ENCODE results near the gene KRTAP5-7. TPM values are rescaled to one million over a fixed set of nuclear protein-coding genes. Genes with fewer than 3 reads are reported as not detected.

KRTAP5-7 gene
- total RNA-seq, 1 donor from 2014 or later, result not detected

GRCh38 chr11:71491531-71491930 is 35.5 kb upstream of the KRTAP5-7 start:
- Histone ChIP-seq H3K4me1 (peaks cover 17% of the 10 kb centered on the region), H3K27ac (no peak overlapping the region), H3K27me3 (ENCODE audit: low read depth) (no peaks in the 10 kb centered on the region), H3K4me3 (no peak overlapping the region), H3K36me3 (peaks cover 87% of the 10 kb centered on the region), H3K9me3 (no peaks in the 10 kb centered on the region)
- ATAC-seq (no peak), DNase-seq (no peak)
- TF ChIP-seq CTCF (IDR thresholded peaks at IDR 0.05), result no peak
- intact Hi-C loops (cut with DNase I), result no loop called here

DNA sequence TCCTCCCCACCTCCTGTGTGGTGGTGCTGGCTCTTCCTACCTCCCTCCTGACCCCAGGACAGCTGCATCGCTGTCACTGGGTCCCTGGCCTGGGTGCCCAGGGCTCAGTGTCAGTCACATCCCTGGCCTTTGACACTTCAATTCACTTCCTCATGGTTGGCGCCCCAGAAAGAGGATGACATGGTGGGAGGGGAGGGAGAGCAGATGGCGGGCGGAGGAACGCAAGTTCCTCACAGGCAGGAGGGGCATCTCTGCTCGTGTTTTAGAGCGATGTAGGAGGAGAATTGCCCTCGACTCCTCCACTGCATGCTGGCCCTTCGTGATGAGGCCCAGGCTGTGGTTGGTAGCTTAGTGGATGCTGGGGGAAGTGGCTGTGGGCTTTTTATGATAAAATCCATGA is 35.1 kb upstream of the KRTAP5-7 start:
- intact Hi-C loops (cut with DNase I), result no loop called here
- H3K4me3 ChIP-seq, result no peak overlapping the region
- peaks cover 17% of the 10 kb centered on the region for H3K4me1 ChIP-seq
- H3K27ac ChIP-seq, result no peak overlapping the region
- no peaks in the 10 kb centered on the region for H3K27me3 ChIP-seq (ENCODE audit: low read depth)
- peaks cover 87% of the 10 kb centered on the region for H3K36me3 ChIP-seq
- DNase-seq (no peak), ATAC-seq (no peak)
- H3K9me3 ChIP-seq, result no peaks in the 10 kb centered on the region
- no peak for TF ChIP-seq CTCF (IDR thresholded peaks at IDR 0.05)

- H3K36me3 ChIP-seq, result peaks cover 100% of the 10 kb centered on the region
- DNase-seq (no peak), ATAC-seq (no peak)
- H3K9me3 ChIP-seq, result no peaks in the 10 kb centered on the region
- H3K27ac ChIP-seq, result no peak overlapping the region
- H3K4me1 ChIP-seq, result no peaks in the 10 kb centered on the region
- intact Hi-C loops (cut with DNase I), result no loop called here
- TF ChIP-seq CTCF (IDR thresholded peaks at IDR 0.05), result no peak
- H3K27me3 ChIP-seq (ENCODE audit: low read depth), result no peaks in the 10 kb centered on the region
- no peak overlapping the region for H3K4me3 ChIP-seq
Measured at GRCh38 chr11:71495286-71496230, 31.5 kb upstream of the KRTAP5-7 start.

DNA sequence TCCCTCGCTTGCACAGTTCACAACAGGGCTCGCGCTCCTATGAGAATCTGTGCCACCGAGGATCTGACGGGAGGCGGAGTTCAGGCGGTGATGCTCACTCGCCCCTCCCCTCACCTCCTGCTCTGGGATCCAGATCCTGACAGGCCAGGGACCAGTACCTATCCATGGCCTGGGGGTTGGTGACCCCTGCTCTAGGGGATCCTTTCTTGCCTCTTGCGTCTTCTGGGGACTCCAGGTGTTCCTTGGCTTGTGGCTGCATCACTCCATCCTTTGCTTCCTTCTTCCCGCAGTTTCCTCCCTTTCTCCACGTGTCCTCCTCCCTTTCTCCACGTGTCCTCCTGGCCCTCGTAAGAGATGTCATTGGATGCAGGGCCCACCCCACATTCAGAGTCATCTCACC is 30.6 kb upstream of the KRTAP5-7 start:
- ATAC-seq, result no peak
- Histone ChIP-seq H3K9me3 (no peaks in the 10 kb centered on the region), H3K36me3 (peaks cover 100% of the 10 kb centered on the region), H3K27ac (no peak overlapping the region), H3K4me1 (no peaks in the 10 kb centered on the region), H3K27me3 (ENCODE audit: low read depth) (no peaks in the 10 kb centered on the region), H3K4me3 (no peak overlapping the region)
- no peak for DNase-seq
- TF ChIP-seq CTCF (IDR thresholded peaks at IDR 0.05), result no peak
- intact Hi-C loops (cut with DNase I), result no loop called here

- Histone ChIP-seq H3K27ac (no peak overlapping the region), H3K4me3 (no peak overlapping the region), H3K4me1 (no peaks in the 10 kb centered on the region), H3K27me3 (ENCODE audit: low read depth) (no peaks in the 10 kb centered on the region), H3K9me3 (no peaks in the 10 kb centered on the region), H3K36me3 (peaks cover 90% of the 10 kb centered on the region)
- no peak for ATAC-seq
- no peak for DNase-seq
- intact Hi-C loops (cut with DNase I), result no loop called here
- no peak for TF ChIP-seq CTCF (IDR thresholded peaks at IDR 0.05)
Measured at GRCh38 chr11:71498091-71498490, 29.0 kb upstream of the KRTAP5-7 start.
